NCI-H345 treated with DMSO at 0.1 percent for 48 hours (cell line): ENCODE measurements around the gene SYAP1.
A peak's percentile ranks its signal among the peaks of the same experiment; 100 is the strongest.
"Not testable (repeated sequence)": the region's sequence is repeated elsewhere in the genome, so short reads cannot be mapped to it uniquely, and the experiment has no call there.

Source experiments
- DNase-seq: peaks from one replicate; lab custom pipeline; 2025; ENCODE audit not compliant: unreplicated experiment; lab: John Stamatoyannopoulos, UW

The SYAP1 gene

DNA sequence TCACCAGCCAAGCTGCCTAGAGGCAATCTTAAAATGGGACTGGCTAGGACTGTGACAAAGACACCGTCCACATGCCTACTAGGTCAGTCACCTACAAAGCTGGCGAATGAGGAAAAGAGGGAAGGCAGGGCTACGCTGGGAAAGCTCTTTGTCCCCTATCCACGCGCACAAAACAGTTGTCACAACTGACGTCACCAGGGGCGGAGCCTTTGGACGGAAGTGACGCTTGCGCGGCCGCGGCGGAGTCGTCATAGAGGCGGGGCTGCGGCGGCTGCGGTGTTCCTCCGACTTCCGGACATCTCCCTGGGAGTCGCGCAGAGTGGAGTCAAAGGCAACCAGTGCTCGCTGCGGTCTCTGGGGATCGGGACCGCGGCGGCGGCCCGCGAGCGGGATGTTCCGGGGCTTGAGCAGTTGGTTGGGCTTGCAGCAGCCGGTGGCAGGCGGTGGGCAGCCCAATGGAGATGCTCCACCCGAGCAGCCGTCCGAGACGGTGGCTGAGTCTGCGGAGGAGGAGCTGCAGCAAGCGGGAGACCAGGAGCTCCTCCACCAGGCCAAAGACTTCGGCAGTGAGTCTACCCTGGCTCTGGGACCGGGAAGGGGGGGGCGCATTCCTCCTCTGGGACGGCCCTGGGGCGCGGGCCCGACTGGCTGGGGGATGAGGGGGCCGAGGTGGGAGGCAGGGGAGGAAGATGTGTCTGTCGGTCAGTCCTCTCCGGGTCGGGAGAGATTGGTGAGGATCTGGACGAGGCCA lies at the start of gene SYAP1:
Gene SYAP1 (plus strand): TSS at position 279 of the 751 bp plus-strand sequence. CDS start 113 bp downstream, at position 392.
- peak; percentile 86 for DNase-seq

- no peak for DNase-seq
Measured at GRCh38 chrX:16671005-16671404, 48.4 kb upstream of the SYAP1 start.

GRCh38 chrX:16678689-16679088 lies 40.7 kb upstream of the SYAP1 start:
- no peak for DNase-seq

DNA sequence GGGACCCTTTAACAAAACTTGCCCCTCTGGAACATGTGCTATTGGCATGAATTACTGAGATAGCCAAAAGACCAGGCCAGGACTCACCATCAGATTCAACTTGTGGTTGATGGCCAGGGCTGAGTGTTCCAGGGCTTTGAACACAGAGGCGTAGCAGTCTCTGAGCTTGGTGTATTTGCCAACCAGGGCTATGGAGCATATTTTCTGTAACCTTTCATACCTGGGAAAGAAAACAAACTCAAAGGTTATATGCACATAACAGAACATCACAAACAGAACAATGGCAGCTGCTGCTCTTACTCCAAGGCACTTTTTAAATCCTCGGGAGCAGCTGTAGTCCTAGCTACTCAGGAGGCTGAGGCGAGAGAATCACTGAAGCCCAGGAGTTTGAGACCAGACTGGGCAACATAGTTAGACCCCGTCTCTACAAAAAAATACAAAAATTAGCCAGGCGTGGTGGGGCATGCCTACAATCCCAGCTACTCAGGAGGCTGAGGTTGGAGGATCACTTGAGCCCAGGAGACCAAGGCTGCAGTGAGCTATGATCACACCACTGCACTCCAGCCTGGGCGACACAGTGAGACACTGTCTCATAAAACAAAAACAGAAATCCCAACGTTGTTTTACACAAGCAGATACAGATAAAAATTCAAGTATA lies 36.3 kb upstream of the SYAP1 start:
- no peak for DNase-seq

DNA sequence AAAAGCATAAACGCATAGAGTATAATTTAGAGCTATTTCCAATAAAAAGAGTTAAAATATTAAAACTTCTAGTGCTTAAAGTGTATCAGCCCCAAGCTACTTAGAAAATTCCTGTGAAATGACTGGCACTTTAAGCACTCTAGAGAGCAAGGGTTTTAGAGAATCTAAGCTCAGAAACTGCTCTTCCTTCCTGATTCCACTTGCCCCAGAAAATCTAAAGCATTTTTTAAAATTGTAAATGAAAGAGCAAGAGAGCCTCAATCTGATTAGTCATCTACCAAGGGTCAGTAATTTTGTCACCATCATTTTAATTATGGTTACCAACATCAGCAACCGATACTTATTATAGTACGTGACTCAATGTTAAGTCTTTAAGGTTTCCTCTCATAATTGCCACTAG lies 31.9 kb upstream of the SYAP1 start:
- DNase-seq: no peak

DNA sequence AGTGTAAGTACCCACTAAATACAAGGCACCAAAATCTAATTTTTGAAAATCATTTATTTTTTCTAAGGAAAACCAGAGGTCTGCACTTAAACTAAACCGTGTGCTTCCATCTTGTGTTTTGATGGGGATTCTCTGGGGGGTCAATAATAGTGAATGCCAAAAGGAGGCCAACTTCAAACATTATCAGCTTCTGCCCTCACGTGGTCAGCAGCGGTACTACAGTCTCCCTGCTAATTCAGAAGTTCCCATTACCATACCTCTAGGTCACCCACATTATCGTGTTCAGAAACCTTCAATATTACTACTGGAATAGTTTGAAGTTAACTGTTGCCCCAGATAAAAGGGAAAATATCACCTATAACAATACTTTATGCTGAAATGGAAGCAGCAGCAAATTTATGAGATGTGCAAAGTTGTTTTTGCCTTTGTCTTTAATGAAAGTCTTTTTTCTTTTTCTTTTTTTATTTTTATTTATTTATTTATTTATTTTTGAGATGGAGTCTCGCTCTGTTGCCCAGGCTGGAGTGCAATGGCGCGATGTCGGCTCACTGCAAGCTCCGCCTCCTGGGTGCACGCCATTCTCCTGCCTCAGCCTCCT lies 24.2 kb upstream of the SYAP1 start:
- no peak for DNase-seq

GRCh38 chrX:16696956-16697355 lies 22.5 kb upstream of the SYAP1 start:
- DNase-seq: no peak

- no peak for DNase-seq
Measured at GRCh38 chrX:16699389-16699788, 20.0 kb upstream of the SYAP1 start.

DNA sequence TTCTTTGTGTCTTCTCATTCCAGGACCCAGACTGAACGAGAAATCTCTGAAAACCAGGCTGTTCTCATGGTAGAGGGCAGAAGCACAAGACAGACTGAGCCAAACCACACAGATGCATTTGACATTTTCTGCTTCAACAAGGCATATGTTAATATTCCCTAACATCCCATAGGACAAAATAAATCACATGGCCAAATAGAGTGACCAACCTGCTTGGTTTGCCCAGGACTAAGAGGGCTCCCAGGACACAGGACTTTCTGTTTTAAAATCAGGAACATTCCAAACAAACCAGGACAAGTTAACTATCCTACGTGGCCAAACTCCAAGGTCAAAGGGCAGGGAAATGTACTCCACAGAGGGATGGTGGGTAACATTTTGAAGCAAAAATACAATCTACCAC lies 18.7 kb upstream of the SYAP1 start:
- DNase-seq: no peak

DNA sequence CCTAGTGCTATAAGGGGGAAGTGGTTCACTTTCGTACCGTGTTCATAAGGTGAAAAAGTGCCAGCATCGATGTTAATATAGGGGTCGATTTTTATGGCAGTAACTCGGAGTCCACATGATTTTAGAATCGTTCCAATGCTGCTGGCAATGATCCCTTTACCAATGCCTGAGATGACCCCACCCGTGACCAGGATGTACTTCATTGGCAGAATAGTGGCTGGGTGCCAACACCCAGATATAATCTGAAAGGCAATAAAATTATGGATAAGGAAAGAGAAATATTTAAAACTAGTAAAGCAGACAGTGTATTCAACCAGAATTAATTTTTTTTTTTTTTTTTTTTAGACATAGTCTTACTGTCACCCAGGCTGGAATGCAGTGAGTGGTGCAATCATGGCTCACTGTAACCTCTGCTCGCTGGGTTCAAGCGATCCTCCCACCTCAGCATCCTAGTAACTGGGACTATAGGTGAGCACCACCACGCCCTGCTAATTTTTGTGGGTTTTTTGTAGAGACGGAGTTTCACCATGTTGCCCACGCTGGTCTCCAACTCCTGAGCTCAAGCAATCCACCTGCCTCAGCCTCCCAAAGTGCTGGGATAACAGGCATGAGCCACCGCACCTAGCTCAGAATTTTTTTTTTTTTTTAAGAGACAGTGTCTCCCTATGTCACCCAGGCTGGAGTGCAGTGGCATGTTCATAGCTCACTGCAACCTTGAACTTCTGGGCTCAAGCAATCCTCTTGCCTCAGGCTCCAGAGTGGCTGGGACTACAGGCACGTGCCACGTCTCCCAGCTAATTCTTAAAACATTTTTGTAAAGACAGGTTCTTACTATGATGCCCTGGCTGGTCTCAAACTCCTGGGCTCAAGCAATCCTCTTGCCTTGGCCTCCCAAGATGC lies 16.5 kb upstream of the SYAP1 start:
- DNase-seq: no peak

- no peak for DNase-seq
Measured at GRCh38 chrX:16705370-16705769, 14.0 kb upstream of the SYAP1 start.

GRCh38 chrX:16708016-16708415 lies 11.4 kb upstream of the SYAP1 start:
- no peak for DNase-seq

DNA sequence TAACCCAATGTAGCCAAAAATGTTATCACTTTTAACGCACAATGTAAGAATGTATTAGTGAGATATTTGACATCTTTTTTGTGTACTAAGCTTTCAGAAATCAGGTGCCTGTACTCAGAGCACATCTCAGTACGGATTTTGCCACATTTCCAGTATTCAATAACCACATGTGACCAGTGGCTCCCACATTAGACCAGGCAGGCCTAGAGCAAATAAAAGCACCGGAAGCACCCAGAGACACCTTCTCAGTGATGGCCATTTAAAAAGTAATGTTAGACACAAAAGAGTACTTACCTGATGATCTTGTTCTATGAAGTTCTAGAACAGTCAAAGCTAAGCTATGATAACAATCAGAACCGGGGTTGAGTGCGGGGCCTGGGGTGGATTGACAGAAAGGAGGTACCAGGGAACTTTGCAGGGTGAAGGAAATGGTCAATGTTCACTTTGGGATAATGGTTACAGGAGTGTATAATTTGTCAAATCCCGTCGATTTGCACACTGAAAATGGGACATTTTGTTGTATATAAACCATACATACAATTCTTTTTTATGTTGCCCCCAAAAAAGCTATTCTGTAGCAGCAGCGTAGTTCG lies 8.1 kb upstream of the SYAP1 start:
- DNase-seq: no peak

- no peak for DNase-seq
Measured at GRCh38 chrX:16711893-16712547, 7.4 kb upstream of the SYAP1 start.

GRCh38 chrX:16712548-16713155 lies 6.8 kb upstream of the SYAP1 start, which contains the start of gene CTPS2:
Gene CTPS2, minus strand, starts transcription at chrX:16712669. Its CDS starts 9,767 bp downstream, at chrX:16702902.
- DNase-seq: peak; percentile 12

- DNase-seq: no peak
Measured at GRCh38 chrX:16714504-16714903, 4.9 kb upstream of the SYAP1 start.

DNA sequence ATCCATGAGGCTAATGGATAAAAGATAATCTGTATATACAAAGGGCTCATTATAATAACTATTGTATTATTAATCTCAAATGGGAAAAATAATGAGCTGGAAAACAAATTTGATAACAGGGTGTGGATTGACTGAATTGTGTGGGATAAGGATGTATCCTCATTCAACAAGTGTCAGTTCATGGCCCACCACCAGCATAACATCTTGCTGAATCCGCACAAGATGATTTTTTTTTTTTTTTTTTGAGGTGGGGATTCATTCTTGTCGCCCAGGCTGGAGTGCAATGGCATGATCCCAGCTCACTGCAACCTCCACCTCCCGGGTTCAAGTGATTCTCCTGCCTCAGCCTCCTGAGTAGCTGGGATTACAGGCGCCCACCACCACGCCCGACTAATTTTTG lies 3.8 kb upstream of the SYAP1 start:
- not testable (repeated sequence) for DNase-seq

- DNase-seq: not testable (repeated sequence)
Measured at GRCh38 chrX:16716451-16716850, 3.0 kb upstream of the SYAP1 start.

- no peak for DNase-seq
Measured at GRCh38 chrX:16718824-16719333, 533 bp upstream of the SYAP1 start.

GRCh38 chrX:16722481-16722880 lies 3.1 kb downstream of the SYAP1 start:
- DNase-seq: no peak
